Measurements from ENCODE around the gene C1orf198. TPM values are rescaled to one million over a fixed set of nuclear protein-coding genes. Genes with fewer than 3 reads are reported as not detected.

The C1orf198 gene
- 26.9 and 27.2 TPM in 2 replicates for total RNA-seq

GRCh38 chr1:230867903-230868735 is at the start of gene C1orf198:
Gene C1orf198 (minus strand): TSS chr1:230868521. CDS start chr1:230868512, 9 bp downstream.

Small RNAs within 50 kb of the gene (small RNA-seq; reads per million reads assigned to genes)
- gene RN7SL837P = not detected
- not detected for gene RNA5SP79

Other genes with a start within 250 kb of the C1orf198 start
- 26.6 and 27.3 TPM in 2 replicates for gene COG2, start 226.0 kb downstream of the C1orf198 start, total RNA-seq
- not detected in 2 replicates for gene AGT, start 154.4 kb downstream of the C1orf198 start, total RNA-seq
- gene CAPN9, start 121.1 kb downstream of the C1orf198 start, total RNA-seq = under 0.01 TPM in 1 of 2 replicates, not detected in the other
- 23.5 and 33.6 TPM in 2 replicates for gene TTC13, start 110.3 kb upstream of the C1orf198 start, total RNA-seq
- 17.8 and 20.1 TPM in 2 replicates for gene ARV1, start 110.6 kb upstream of the C1orf198 start, total RNA-seq
- 12.1 and 16.4 TPM in 2 replicates for gene FAM89A, start 171.7 kb upstream of the C1orf198 start, total RNA-seq